Measurements from ENCODE around the gene ARF5.
"Not testable (repeated sequence)": the region's sequence is repeated elsewhere in the genome, so short reads cannot be mapped to it uniquely, and the experiment has no call there.

The ARF5 gene

GRCh38 chr7:127588019-127588696, at the start of gene ARF5:
ARF5 (plus strand) TSS chr7:127588411; CDS start chr7:127588499, 88 bp downstream.
- peak; percentile 90 for DNase-seq

- no peak for DNase-seq
Measured at GRCh38 chr7:127539116-127539515, 49.1 kb upstream of the ARF5 start.

GRCh38 chr7:127540461-127540860, 47.8 kb upstream of the ARF5 start:
- not testable (repeated sequence) for DNase-seq

- DNase-seq = no peak
Measured at GRCh38 chr7:127541548-127541947, 46.7 kb upstream of the ARF5 start.

- DNase-seq = no peak
Measured at GRCh38 chr7:127546313-127546712, 41.9 kb upstream of the ARF5 start.

- DNase-seq = no peak
Measured at GRCh38 chr7:127550247-127550646, 38.0 kb upstream of the ARF5 start.

- DNase-seq = no peak
Measured at GRCh38 chr7:127551941-127552340, 36.3 kb upstream of the ARF5 start.

- DNase-seq = no peak
Measured at GRCh38 chr7:127556404-127556803, 31.8 kb upstream of the ARF5 start.

GRCh38 chr7:127557803-127558202, 30.4 kb upstream of the ARF5 start:
- no peak for DNase-seq

GRCh38 chr7:127566242-127566641, 22.0 kb upstream of the ARF5 start:
- DNase-seq = no peak

GRCh38 chr7:127568034-127568433, 20.2 kb upstream of the ARF5 start:
- DNase-seq = not testable (repeated sequence)

GRCh38 chr7:127571741-127572505, 16.3 kb upstream of the ARF5 start:
- no peak for DNase-seq

- DNase-seq = no peak
Measured at GRCh38 chr7:127578036-127578684, 10.1 kb upstream of the ARF5 start.

- no peak for DNase-seq
Measured at GRCh38 chr7:127578711-127579275, 9.4 kb upstream of the ARF5 start.

- DNase-seq = no peak
Measured at GRCh38 chr7:127580612-127581011, 7.6 kb upstream of the ARF5 start.

GRCh38 chr7:127581716-127582115, 6.5 kb upstream of the ARF5 start:
- no peak for DNase-seq

GRCh38 chr7:127582361-127582760, 5.8 kb upstream of the ARF5 start:
- no peak for DNase-seq

- no peak for DNase-seq
Measured at GRCh38 chr7:127584648-127585043, 3.6 kb upstream of the ARF5 start.

GRCh38 chr7:127585044-127585953, 2.9 kb upstream of the ARF5 start, which contains the start of gene GCC1:
GCC1 (minus strand) TSS chr7:127585596; CDS start chr7:127585182, 414 bp downstream.
- peak; percentile 95 for DNase-seq

GRCh38 chr7:127586346-127586745, 1.9 kb upstream of the ARF5 start:
- no peak for DNase-seq

- no peak for DNase-seq
Measured at GRCh38 chr7:127587663-127588018, 570 bp upstream of the ARF5 start.

GRCh38 chr7:127588697-127589482, 679 bp downstream of the ARF5 start:
- peak; percentile 34 for DNase-seq

All from activated CD8-positive, alpha-beta memory T cell treated with anti-CD3 and anti-CD28 coated beads, Interleukin-2, amount 50 U/mL, for 4 hours (primary cell).